D341Med (cell line): ENCODE measurements around the gene YWHAH.

ENCODE experiments used
- DNase-seq: peaks from one replicate; pipeline ENCODE4 v3.0.0; 2012; ENCODE audit warnings: low spot score

YWHAH gene

DNA sequence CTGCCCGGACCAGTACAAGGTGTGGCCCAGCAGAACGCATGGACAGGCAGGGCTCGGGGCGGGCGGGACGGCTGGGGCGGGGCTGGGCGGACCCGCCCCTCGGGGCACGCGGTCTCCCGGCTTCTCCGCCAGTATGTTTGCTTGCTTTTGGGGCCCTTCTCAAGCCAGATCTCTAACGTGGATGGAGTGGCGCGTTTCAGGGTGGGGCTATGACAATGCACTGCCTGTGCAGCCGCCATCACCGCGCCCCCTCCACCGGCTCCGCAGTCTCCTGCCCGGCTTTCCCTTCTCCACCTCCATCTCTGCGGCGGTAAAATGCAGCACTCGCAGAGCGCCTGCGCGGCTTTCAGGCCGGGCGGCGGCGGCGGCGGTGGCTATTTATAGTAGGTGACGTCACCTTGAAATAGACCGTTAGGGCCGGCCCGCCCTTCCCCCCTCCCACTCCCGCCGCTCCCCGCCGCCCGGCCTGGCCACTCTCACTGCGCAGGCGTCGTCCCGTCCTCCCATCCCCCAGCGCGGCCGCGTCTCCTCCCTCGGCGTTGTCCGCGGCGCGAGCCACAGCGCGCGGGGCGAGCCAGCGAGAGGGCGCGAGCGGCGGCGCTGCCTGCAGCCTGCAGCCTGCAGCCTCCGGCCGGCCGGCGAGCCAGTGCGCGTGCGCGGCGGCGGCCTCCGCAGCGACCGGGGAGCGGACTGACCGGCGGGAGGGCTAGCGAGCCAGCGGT is at the start of gene YWHAH:
Gene YWHAH, plus strand, starts transcription at position 558 of the 722 bp plus-strand sequence. CDS start 199 bp downstream, outside the sequence.
- peak; percentile 99 for DNase-seq

GRCh38 chr22:31895411-31896123 is 48.8 kb upstream of the YWHAH start:
- no peak for DNase-seq

DNA sequence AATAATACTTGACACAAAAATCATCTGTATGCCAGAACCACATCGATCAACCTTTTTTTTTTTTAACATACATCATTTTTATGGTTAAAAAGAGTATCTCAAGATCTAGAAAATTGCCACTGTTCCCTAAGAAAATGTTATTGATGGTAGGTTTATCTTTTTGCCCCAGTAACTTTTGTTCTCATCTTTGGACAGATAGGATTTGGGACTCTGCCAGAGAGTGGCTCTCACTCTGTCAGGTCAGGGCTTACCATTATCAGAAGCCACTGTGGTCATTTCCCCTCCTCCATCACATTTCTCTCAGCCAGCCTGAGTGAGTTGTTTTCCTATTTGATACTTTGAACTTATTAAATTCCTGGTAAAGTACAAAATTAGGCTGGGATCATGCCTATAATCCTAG is 47.9 kb upstream of the YWHAH start:
- DNase-seq: no peak

- no peak for DNase-seq
Measured at GRCh38 chr22:31897842-31898805, 46.2 kb upstream of the YWHAH start.

DNA sequence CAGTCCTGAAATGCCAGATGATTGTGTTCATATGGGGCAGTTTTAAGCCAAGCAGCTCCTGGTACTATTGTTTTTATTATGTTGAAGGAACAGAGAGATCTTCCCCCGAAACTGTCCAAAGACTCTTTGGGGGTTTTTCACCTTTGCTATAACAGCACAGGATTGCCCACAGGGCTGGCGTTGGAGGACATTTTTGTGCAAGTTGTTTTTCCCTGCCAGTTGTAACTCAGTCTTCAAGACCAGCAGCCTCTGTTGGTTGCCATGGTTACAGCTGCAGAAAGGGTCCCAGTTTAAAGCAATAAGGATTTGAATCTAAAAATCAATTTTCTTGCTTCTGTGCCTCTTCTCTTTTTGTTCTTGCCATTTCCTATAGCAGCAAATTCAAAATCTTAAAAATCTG is 45.4 kb upstream of the YWHAH start:
- DNase-seq: no peak

GRCh38 chr22:31899669-31900068 is 44.7 kb upstream of the YWHAH start:
- DNase-seq: no peak

DNA sequence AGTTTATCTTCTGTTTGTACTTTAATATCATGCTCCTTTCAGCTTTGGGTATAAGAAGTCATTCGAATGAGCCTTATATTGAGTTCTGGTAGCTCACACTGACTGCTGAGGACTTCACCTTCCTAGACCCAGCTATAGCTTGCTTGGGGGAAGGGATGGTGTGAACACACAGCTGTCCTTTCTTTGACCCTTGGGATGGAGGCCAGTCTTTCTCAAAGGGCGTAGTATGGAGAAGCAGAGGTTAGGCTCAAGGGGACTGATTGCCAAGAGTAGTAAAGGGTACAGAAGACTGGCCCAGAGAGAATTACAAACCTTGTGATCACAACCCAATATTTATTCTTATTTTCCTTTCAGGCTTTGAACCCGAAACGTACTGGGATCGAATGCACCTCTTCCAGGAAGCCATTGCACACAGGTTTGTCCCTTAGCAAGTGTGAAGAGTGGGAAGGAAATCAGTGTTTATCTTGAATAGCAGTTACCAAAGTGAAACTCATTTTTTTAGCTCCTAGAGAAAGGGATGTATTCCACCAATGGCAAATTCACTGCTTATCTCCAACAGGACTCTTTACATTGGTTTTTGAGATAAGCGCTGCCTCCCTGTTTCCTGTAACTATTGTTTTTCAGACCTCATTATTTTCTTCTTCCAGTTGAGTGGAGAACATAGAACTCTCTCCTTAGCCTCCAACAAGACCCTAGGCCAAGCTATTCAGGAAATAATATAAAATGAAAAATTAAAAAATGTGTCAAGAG is 42.8 kb upstream of the YWHAH start:
- DNase-seq: no peak

DNA sequence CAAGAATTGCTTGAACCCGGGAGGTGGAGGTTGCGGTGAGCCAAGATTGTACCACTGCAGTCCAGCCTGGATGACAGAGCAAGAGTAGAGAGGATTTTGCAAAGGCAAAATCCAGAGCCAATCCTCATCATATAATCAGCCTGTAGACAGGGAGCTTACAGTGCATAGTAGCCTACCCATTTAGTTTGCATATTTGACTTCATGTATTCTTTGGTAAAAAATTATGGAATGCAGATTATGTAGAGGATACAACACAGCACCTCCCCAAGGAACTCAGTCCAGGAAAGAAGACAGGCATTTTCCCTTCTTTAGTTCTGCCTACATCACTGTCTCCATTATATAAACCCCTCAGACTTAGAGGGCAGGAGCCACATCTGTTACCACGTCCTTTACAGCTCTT is 39.7 kb upstream of the YWHAH start:
- DNase-seq: no peak

- DNase-seq: no peak
Measured at GRCh38 chr22:31905356-31905755, 39.0 kb upstream of the YWHAH start.

DNA sequence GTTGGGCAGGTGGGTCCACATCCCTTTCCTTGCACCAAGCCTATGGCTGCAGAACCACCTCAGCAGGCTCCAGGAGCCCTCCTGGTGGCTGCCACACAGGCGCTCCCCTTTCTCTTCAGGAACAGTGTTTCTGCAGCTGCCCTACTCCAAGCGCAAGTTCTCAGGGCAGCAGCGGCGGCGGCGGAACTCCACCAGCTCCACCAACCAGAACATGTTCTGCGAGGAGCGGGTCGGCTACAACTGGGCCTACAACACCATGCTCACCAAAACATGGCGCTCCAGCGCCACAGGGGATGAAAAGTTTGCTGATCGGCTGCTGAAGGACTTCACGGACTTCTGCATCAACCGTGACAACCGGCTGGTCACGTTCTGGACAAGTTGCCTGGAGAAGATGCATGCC is 38.2 kb upstream of the YWHAH start:
- DNase-seq: no peak

DNA sequence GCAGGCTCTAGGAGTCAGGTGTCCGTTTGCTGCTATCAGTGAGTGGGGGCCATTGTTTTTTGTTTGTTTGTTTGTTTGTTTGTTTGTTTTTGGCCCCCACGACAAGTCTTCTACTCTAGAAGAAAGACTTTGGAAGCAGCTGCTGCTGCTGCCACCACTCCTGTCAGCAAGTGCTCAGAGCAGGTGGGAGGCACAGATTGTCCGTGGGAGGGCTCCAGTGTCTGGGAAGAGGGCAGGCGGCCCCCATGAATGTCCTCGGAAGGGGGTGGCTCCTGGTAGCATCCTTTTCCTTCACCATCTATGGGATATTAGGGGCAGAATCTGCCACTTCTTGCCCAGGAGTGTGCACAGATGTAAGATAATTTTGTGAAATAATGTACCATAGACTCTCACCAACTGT is 37.8 kb upstream of the YWHAH start:
- DNase-seq: no peak

DNA sequence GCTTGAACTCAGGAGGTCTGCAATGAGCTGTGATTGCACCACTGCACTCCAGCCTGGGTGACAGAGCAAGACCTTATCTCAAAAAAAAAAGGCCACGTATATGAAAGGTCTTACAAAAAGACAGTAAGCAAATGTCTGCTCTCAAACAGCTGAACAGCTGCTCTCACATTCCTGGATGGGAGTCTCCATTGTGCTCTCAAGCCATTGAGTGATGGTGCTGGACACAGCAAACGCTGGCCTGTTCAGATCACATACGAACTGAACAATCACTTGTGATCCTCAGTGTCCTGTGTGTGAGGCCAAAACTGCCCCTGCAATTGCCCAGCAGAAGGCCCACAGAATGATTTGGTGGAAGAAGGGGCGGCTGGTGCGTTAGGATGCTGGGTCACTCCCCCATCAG is 34.4 kb upstream of the YWHAH start:
- DNase-seq: no peak

- DNase-seq: no peak
Measured at GRCh38 chr22:31911565-31912406, 32.5 kb upstream of the YWHAH start.

DNA sequence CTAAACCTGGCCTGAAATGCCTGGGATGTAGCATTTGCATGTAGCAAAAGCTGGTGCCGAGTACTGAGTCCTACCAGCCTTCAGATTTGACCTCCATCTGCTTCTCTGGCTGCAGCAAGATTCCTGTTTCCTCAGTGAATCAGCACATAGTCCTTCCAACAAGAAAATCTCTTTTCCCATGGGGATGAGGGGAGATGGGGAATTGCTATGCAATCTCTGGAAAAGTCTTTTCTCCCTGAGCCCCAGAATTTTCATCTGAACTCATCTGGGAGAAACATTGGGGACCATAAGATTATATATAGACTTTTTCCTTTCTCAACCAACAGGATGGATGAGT is 32.0 kb upstream of the YWHAH start:
- no peak for DNase-seq

GRCh38 chr22:31915586-31915985 is 28.7 kb upstream of the YWHAH start:
- no peak for DNase-seq

DNA sequence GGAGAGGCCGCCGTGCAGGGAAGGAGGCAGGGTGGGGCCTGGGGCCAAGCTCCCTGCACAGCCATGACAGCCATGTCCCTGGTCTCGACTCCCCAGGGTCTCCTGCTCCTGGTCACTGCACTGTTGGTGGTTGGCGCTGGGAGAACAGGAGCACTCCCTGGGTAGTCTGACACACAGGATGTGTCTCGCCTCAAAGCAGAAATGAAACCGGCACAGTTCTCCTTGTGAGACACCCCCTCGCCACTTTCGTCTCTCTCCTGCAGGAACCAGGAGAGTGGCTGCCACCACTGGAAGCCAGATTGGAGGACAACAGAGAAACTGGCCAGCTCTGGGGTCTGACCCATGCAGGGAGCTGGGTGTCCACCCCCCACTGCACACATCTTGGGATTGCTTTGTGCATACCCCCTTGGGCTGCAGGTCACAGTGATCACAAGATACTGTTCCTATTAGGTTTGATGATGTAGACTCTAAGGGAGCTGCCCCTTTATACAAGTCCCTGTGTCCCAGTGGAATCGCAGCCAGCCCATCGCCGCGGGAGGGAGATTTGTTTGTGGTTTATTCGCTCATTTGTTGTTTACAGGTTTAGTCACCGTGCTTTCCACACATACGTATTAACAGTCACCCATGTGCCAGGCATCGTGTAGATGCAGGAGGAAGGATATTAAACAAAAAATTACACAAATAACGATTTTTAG is 27.0 kb upstream of the YWHAH start:
- no peak for DNase-seq

GRCh38 chr22:31919730-31920129 is 24.6 kb upstream of the YWHAH start:
- no peak for DNase-seq

- no peak for DNase-seq
Measured at GRCh38 chr22:31920306-31920705, 24.0 kb upstream of the YWHAH start.

DNA sequence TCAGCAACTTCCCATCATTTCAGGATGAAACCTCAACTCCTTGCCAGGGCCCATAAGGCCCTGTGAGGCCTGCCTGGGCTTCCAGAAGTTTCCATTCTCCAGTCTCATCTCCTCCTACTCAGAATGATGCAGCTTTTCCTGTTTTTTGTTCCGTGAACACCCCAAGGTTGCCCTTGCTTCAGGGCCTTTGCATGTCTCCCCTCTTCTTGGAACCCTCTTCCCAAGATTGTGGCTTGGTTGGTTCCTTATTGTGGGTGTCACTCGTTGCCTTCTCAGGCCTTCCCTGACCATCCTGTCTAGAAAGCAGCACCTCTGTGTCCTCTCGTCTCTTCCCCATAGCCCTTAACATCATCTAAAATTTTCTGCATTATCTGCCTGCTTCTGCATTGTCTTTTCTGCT is 23.2 kb upstream of the YWHAH start:
- DNase-seq: no peak

- no peak for DNase-seq
Measured at GRCh38 chr22:31922534-31922933, 21.8 kb upstream of the YWHAH start.
